Keratinocyte (primary cell): Measurements from ENCODE around the gene NUDC.
A peak's percentile ranks its signal among the peaks of the same experiment; 100 is the strongest.

Experiments
- CTCF ChIP-seq, 3 experiments: IDR thresholded peaks in 1 of 3; conservative IDR thresholded peaks in 1 of 3; optimal IDR thresholded peaks in 1 of 3; 2 replicates in 2 of 3; 3 replicates in 1 of 3; pipeline versions ENCODE3 to v1.5.1; 2011; ENCODE audit warnings: low read length in 3 of 3, mild to moderate bottlenecking in 3 of 3, moderate library complexity in 2 of 3, control low read depth in 1 of 3, inconsistent platforms in 1 of 3; ENCODE audit not compliant: insufficient read depth in 2 of 3; ENCODE audit errors: extremely low read depth in 1 of 3
- EZH2 ChIP-seq: IDR thresholded peaks from one replicate; pipeline ENCODE4 v1.6.1; 2012; ENCODE audit warnings: inconsistent platforms, mild to moderate bottlenecking, low read length, moderate library complexity

- TF ChIP-seq CTCF (optimal IDR thresholded peaks at IDR 0.05 in 1 of 3, IDR thresholded peaks at IDR 0.05 in 1 of 3, conservative IDR thresholded peaks at IDR 0.05 in 1 of 3; ENCODE audit: extremely low read depth in 1 of 3, insufficient read depth in 2 of 3, low read length in 3 of 3) (peak in 1 of 3 experiments; percentile 10), EZH2 (no peak)
Observed at GRCh38 chr1:26993237-26994019, 71.9 kb downstream of the NUDC start, which contains the start of gene TRNP1.
